HG03378 (cell line): Measurements from ENCODE around the gene ADRM1.

ENCODE experiments used
- ATAC-seq: cut with Tn5 transposase; IDR thresholded peaks from one replicate; pipeline ENCODE4 v1.9.1; 2021; ENCODE audit warnings: mild to moderate bottlenecking, moderate library complexity; ENCODE audit not compliant: unreplicated experiment

The ADRM1 gene

DNA sequence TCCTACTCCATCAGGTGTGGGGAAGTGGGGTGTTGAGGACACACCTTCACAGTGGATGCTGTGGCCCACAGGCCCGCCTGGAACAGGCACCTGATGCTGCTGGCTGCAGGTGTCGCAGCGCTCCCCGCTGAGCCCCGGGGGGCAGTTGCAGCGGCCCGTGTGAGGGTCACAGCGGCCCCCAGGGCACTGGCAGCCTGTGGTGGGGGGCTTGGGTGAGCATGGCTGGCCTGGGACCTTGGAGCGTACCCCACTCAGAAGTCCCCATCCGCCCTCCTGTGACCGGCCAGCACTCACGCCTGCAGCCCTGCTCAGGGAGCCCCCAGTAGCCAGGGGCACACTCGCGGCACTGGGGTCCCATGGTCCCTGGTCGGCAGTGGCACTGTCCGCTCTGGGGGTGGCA lies 19.2 kb downstream of the ADRM1 start:
- ATAC-seq: no peak

- no peak for ATAC-seq
Measured at GRCh38 chr20:62322492-62323041, 19.8 kb downstream of the ADRM1 start.

- ATAC-seq: no peak
Measured at GRCh38 chr20:62323146-62323979, 20.6 kb downstream of the ADRM1 start.

DNA sequence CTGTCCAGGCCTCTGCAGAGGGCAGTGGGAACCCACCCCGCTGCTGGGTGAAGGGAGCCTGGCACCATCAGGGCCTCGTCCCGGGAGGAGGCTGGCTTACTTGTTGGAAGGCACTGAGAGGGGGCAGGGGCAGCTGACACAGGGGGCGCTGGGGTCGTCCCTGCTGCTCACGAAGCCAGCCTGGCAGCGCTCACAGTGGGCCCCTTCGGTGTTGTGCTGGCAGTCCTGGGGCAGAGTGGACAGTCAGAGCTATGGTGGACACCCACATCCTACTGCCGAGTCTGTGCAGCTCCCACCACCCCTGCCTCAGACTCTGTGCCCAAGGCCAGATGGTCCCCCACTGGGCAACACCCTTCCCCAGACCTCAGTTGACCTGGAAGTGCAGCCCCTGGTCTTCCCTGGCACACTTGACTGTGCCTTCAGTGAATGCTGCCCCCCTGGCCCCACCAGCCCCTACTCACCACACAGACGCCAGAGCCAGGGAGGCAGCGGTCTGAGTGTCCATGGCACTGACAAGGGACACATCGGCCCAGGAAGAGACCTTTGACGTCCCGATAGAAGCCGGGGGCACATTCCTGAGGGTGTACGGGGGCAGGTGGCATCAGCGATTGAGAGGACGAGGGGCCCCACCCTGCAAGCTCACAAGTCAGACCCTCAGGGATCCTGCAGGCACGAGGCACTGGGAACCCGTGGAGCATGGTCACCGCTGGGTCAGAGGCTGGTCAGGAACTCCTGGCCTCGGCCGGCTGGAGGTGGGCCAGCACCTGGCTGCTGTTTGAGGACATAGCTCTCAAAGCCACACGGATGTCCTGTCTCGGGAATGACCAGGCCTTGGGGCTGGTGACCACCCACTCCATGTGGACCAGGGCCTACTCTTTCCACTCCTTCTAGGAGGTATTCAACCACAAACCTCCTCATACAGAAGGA lies 21.4 kb downstream of the ADRM1 start:
- no peak for ATAC-seq

GRCh38 chr20:62325172-62325905 lies 22.5 kb downstream of the ADRM1 start:
- no peak for ATAC-seq

GRCh38 chr20:62326559-62326958 lies 23.8 kb downstream of the ADRM1 start:
- ATAC-seq: no peak

- no peak for ATAC-seq
Measured at GRCh38 chr20:62326959-62327725, 24.3 kb downstream of the ADRM1 start.

DNA sequence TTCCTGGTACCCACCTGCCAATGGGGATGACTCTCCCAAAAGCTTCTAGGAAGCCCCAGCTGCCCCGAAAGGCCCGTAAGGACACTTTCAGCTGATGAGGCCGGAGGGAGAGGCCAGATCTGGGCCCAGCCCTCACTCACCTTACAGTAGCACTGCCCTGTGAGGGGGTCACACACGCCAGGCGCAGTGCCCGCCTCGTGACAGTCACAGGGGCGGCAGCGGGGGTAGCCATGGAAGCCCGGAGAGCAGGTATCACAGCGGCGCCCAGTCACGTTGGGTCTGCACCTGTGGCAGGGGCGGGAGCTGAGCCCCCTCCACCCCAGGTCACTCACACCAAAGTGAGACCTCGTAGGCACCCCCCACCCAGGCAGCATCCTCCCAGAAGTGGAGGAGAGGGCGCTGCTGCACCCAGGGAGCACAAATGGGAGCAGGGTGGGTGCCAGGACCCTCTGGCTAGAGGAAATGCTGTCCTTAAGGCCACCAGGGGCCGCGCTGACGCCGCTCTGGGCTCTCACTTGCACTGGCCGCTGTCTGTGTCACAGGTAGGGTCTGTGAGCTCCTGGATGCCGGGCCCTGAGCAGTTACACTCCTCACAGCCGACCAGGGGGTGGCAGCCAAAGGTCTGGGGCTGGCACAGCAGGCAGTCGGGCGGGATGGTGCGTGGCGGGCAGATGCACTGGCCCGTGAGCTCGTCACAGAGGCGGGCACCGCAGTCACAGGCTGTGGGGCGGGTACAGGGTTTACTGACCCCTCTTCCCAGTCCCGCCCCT lies 25.1 kb downstream of the ADRM1 start:
- ATAC-seq: no peak

- no peak for ATAC-seq
Measured at GRCh38 chr20:62328684-62329388, 26.0 kb downstream of the ADRM1 start.

DNA sequence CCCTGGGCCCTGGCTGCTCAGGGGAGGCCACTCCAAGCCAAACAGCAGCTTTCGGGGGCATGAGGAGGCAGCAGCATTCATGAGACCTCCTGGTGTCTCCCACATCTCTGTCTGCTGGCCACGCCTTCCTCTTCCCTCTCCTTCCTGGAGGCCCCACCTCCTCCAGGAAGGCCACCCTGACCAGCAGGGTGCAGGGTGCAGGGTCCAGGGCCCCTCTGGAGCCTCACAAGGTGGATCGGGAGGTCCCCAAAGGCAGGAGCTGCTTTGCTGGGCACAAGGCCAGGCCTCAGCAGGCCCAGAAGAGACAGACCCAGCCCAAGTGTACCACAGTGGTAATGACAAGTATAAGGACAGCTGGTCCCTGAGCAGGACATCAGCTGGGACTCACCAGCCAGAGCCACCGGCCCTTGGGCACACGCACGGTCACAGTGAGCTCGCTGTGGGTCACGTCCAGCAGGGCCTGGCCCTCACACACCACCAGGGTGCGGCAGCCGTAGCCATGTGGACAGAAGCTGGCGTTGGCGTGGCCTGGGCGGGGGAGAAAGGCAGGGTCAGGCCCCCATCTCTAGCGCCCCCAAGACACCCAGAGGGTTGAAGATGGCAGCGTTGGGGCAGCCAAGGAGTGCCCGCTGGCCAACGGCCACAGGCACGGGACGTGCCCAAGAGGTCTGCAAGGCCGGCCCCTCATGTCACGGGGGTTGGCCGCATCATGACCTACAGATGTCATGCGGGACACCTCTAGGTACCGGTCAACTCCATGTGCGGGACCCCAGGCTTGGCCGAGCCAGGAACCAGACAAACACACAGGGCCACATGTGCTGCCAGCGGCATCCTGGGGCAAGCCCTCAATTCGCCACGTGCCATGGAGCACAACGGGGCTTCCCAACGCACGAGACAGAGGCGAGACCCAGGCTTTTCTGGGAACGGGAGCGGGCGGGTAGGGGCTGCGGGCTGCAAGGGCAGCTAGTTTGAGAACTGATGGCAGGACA lies 26.9 kb downstream of the ADRM1 start:
- ATAC-seq: no peak

- no peak for ATAC-seq
Measured at GRCh38 chr20:62330576-62331317, 27.9 kb downstream of the ADRM1 start.

- ATAC-seq: no peak
Measured at GRCh38 chr20:62331347-62331746, 28.6 kb downstream of the ADRM1 start.

DNA sequence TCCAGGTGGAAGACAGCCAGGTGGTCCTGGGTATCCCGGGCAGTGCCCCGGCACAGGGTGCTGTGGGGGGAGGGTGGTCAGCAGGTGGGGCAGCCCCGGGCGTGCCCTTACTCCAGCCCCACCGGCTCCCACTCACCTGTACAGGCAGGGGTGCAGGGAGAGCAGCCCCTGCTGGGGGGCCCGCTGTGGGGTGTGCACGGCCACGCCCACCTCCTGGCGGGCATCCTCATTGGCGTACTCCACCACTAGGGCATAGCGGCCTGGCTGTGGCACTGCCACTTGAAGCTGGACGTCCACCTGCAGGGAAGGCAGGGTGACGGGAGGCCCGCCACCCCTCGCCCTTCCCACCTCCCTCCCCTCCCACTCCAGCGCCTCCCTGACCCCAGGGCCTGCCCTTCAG lies 29.6 kb downstream of the ADRM1 start:
- ATAC-seq: no peak

- no peak for ATAC-seq
Measured at GRCh38 chr20:62332989-62333819, 30.4 kb downstream of the ADRM1 start.

DNA sequence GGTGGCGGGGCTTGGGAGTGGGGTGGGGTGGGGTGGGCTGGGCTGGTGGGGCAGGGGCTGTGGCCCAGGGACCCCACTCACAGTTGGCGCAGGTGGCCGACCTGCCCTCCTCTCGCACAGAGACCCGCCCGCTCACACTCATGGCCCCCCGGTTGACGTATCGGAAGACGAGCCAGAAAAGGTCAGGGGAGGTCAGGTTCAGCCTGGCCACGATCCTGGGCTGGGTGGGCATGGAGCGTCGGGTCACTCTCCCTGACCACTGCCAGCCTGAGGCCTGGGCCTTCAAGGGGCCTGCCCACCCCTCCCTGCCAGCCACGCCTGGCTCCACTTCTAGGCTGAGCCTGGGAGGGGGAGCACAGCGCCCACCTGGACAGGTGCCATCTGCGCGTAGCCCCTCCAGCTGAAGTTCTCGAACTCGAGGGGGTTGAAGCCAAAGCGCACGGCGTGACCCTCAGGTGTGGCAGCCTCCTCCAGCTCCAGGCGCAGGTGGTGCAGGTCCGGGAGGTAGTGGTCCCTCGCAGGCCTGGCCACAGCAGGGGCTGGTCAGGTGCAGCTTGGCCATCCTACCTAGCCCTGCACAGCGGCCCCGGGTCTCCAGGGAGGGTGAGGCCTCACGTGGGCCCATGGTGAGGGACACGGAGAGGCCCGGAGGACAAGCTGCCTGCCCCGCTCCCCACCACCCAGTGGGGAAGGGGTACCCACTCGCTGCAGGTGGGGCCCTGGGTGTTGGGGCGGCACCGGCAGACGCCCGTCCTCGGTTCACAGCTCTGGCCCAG lies 31.2 kb downstream of the ADRM1 start:
- ATAC-seq: no peak
